Caco-2 (cell line): ENCODE measurements around the gene BFSP1. TPM values are rescaled to one million over a fixed set of nuclear protein-coding genes. Genes with fewer than 3 reads are reported as not detected.

Experiments used
- BruUV-seq: library from RNA; stranded (reverse); fragments of 400-500 nt; replicated peaks from 2 replicates; lab custom pipeline; 2021; lab: Mats Ljungman, UMichigan
- CTCF ChIA-PET: fragments of 300-600 bp; sonication (Branson Sonifier 250); formaldehyde crosslinking; loops from one replicate; lab custom pipeline; 2022; ENCODE audit warnings: antibody characterized with exemption; lab: Charles Lee
- POLR2A ChIA-PET: fragments of 300-600 bp; sonication (Branson Sonifier 250); formaldehyde crosslinking; loops from one replicate; lab custom pipeline; 2022; ENCODE audit warnings: antibody characterized with exemption; lab: Charles Lee
- DNase-seq, 2 experiments: peaks; one replicate each; pipeline versions ENCODE4 v3.0.0 to v3.0.0-alpha.2; 2020 to 2022
- H3K27me3 ChIP-seq: replicated peaks from 2 replicates; pipeline ENCODE4 v1.6.0; 2011; ENCODE audit warnings: low read length; ENCODE audit not compliant: control insufficient read depth, insufficient read depth
- H3K36me3 ChIP-seq: 2 replicates; pipeline ENCODE4 v1.5.1; 2011; ENCODE audit warnings: low read length; ENCODE audit not compliant: control insufficient read depth, insufficient read depth
- H3K4me1 ChIP-seq: fragments of 250-450 bp; sonication (Bioruptor Pico); 2 replicates; pipeline ENCODE4 v1.5.1; 2020; ENCODE audit warnings: mild to moderate bottlenecking
- H3K4me3 ChIP-seq: 2 replicates; pipeline ENCODE4 v1.5.1; 2011; ENCODE audit warnings: low read depth, mild to moderate bottlenecking, control low read depth, low read length
- H3K9me3 ChIP-seq: fragments of 250-450 bp; sonication (Bioruptor Pico); 2 replicates; pipeline ENCODE4 v1.5.1; 2020; ENCODE audit warnings: mild to moderate bottlenecking, moderate library complexity
- H3K27ac Mint-ChIP-seq: one replicate; pipeline ENCODE4 v1.8.0; 2022; ENCODE audit warnings: mixed read lengths; ENCODE audit not compliant: unreplicated experiment
- H3K27me3 Mint-ChIP-seq: one replicate; pipeline ENCODE4 v1.8.0; 2022; ENCODE audit warnings: mixed read lengths; ENCODE audit not compliant: insufficient read depth, unreplicated experiment
- H3K36me3 Mint-ChIP-seq: one replicate; pipeline ENCODE4 v1.8.0; 2022; ENCODE audit warnings: mild to moderate bottlenecking, mixed read lengths; ENCODE audit not compliant: insufficient read depth, unreplicated experiment
- H3K4me1 Mint-ChIP-seq: one replicate; pipeline ENCODE4 v1.8.0; 2022; ENCODE audit warnings: low read depth, mixed read lengths; ENCODE audit not compliant: unreplicated experiment
- H3K4me3 Mint-ChIP-seq: one replicate; pipeline ENCODE4 v1.8.0; 2022; ENCODE audit warnings: mild to moderate bottlenecking, moderate library complexity, mixed read lengths; ENCODE audit not compliant: unreplicated experiment
- H3K9me3 Mint-ChIP-seq: one replicate; pipeline ENCODE4 v1.8.0; 2022; ENCODE audit warnings: mixed read lengths; ENCODE audit not compliant: unreplicated experiment
- CTCF ChIP-seq, 2 experiments: fragments of 200-600 bp in 1 of 2; IDR thresholded peaks; 1 replicate in 1 of 2; 2 replicates in 1 of 2; pipeline versions ENCODE4 v1.5.1 to v1.8.0; 2011 to 2022; ENCODE audit warnings: antibody characterized with exemption in 1 of 2, control low read depth in 1 of 2, inconsistent platforms in 1 of 2, low read depth in 1 of 2, low read length in 1 of 2, mild to moderate bottlenecking in 1 of 2, moderate library complexity in 1 of 2; ENCODE audit not compliant: insufficient read depth in 1 of 2, severe bottlenecking in 1 of 2, unreplicated experiment in 1 of 2
- intact Hi-C: fragments of 100-400 bp; cut with micrococcal nuclease; formaldehyde crosslinking; loops from one replicate; pipeline ENCODE4 v1.10.0; 2022; ENCODE audit not compliant: unreplicated experiment
- total RNA-seq: library from RNA; stranded (reverse); gene quantifications from 2 replicates; pipeline ENCODE4 v1.2.3, GENCODE V29; 2022

BFSP1 gene
- total RNA-seq, 1 experiment from 2014 or later = 22.7 TPM

GRCh38 chr20:17480696-17481095 is 50.5 kb downstream of the BFSP1 start:
- no peaks in the 10 kb centered on the region for H3K27me3 Mint-ChIP-seq
- no peaks in the 10 kb centered on the region for H3K4me1 Mint-ChIP-seq
- no peak for DNase-seq
- TF ChIP-seq CTCF (IDR thresholded peaks at IDR 0.05; ENCODE audit: insufficient read depth in 1 of 2, low read depth in 1 of 2, low read length in 1 of 2, severe bottlenecking in 1 of 2, unreplicated experiment in 1 of 2) = no peak
- no peaks in the 10 kb centered on the region for H3K9me3 Mint-ChIP-seq
- Histone ChIP-seq H3K9me3 (no peaks in the 10 kb centered on the region), H3K36me3 (no peaks in the 10 kb centered on the region), H3K27me3 (no peaks in the 10 kb centered on the region), H3K4me1 (no peaks in the 10 kb centered on the region), H3K4me3 (no peak overlapping the region)
- H3K4me3 Mint-ChIP-seq = no peak overlapping the region
- H3K27ac Mint-ChIP-seq = no peak overlapping the region
- POLR2A ChIA-PET = no interaction called here
- BruUV-seq = no TSS peak
- no peaks in the 10 kb centered on the region for H3K36me3 Mint-ChIP-seq
- intact Hi-C loops = no loop called here
- CTCF ChIA-PET = no interaction called here

GRCh38 chr20:17479063-17479657 is 52.0 kb downstream of the BFSP1 start:
- no peaks in the 10 kb centered on the region for H3K9me3 Mint-ChIP-seq
- no peak overlapping the region for H3K4me3 Mint-ChIP-seq
- no peak overlapping the region for H3K27ac Mint-ChIP-seq
- BruUV-seq = no TSS peak
- Histone ChIP-seq H3K4me3 (no peak overlapping the region), H3K9me3 (no peaks in the 10 kb centered on the region), H3K36me3 (no peaks in the 10 kb centered on the region), H3K4me1 (no peaks in the 10 kb centered on the region), H3K27me3 (no peaks in the 10 kb centered on the region)
- intact Hi-C loops = no loop called here
- H3K4me1 Mint-ChIP-seq = no peaks in the 10 kb centered on the region
- H3K27me3 Mint-ChIP-seq = no peaks in the 10 kb centered on the region
- no peak for TF ChIP-seq CTCF (IDR thresholded peaks at IDR 0.05; ENCODE audit: insufficient read depth in 1 of 2, low read depth in 1 of 2, low read length in 1 of 2, severe bottlenecking in 1 of 2, unreplicated experiment in 1 of 2)
- no peak for DNase-seq
- POLR2A ChIA-PET = interaction anchor here (0.7 kb wide), 1 partner anchor 91 kb away, joined by 6 read pairs; the partner anchor contains the start of gene DSTN
- CTCF ChIA-PET = no interaction called here
- no peaks in the 10 kb centered on the region for H3K36me3 Mint-ChIP-seq

- H3K27me3 ChIP-seq = no peaks in the 10 kb centered on the region
- TF ChIP-seq CTCF (IDR thresholded peaks at IDR 0.05; ENCODE audit: insufficient read depth in 1 of 2, low read depth in 1 of 2, low read length in 1 of 2, severe bottlenecking in 1 of 2, unreplicated experiment in 1 of 2) = no peak
- ChIA-PET CTCF (interaction anchor here (0.7 kb wide), 2 partner anchors 322 to 670 kb away, joined by 3 to 7 read pairs; no protein-coding TSS in a partner anchor), POLR2A (no interaction called here)
- no peaks in the 10 kb centered on the region for H3K9me3 ChIP-seq
- Mint-ChIP-seq H3K27ac (no peak overlapping the region), H3K27me3 (no peaks in the 10 kb centered on the region), H3K9me3 (no peaks in the 10 kb centered on the region), H3K36me3 (no peaks in the 10 kb centered on the region), H3K4me1 (no peaks in the 10 kb centered on the region), H3K4me3 (no peak overlapping the region)
- no TSS peak for BruUV-seq
- no peaks in the 10 kb centered on the region for H3K4me1 ChIP-seq
- DNase-seq = no peak
- no peak overlapping the region for H3K4me3 ChIP-seq
- no peaks in the 10 kb centered on the region for H3K36me3 ChIP-seq
- intact Hi-C loops = no loop called here
Observed at GRCh38 chr20:17473659-17474058, 57.5 kb downstream of the BFSP1 start.
